Keratinocyte (primary cell): Measurements from ENCODE around the gene MYCBP2.

Source experiments
- EZH2 ChIP-seq: IDR thresholded peaks from one replicate; pipeline ENCODE4 v1.6.1; 2012; ENCODE audit warnings: inconsistent platforms, mild to moderate bottlenecking, low read length, moderate library complexity
- TF ChIP-seq, protein P1 (sequence below), 3 experiments: IDR thresholded peaks in 1 of 3; conservative IDR thresholded peaks in 1 of 3; optimal IDR thresholded peaks in 1 of 3; 2 replicates in 2 of 3; 3 replicates in 1 of 3; pipeline versions ENCODE3 to v1.5.1; 2011; ENCODE audit warnings: low read length in 3 of 3, mild to moderate bottlenecking in 3 of 3, moderate library complexity in 2 of 3, control low read depth in 1 of 3, inconsistent platforms in 1 of 3; ENCODE audit not compliant: insufficient read depth in 2 of 3; ENCODE audit errors: extremely low read depth in 1 of 3

DNA sequence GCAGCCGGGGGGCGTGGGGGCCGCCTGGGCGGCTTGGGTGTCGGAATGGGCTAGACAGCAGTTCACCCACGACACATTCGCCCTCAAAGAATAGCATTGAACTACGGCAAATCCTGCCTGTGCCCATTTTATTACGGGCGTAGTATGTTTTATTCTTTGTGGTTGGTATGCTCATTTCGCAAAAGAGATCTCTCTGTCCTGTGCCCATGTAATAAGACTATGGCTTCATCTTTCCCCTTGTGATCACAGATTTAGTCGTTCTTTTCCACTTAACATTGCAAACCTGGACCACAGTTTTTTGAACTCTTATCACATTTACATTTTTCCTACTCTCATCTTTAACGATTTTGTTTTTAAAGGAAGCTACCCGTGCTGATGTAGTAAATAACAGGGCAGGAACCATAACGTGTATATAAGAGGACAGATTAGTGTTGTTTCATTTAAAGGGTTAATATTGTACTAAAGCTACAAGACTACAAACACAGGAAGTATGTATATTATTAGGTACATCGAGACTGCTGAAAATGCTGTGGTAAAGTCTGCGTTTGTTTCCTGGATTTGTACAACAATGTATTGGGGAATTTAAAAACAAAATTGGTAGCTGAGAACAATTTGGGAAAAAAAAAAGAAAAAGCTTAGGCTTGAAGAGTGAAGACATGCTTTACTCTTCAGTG lies 3.2 kb upstream of the MYCBP2 start:
- TF ChIP-seq EZH2: no peak
- TF ChIP-seq, protein P1, sequence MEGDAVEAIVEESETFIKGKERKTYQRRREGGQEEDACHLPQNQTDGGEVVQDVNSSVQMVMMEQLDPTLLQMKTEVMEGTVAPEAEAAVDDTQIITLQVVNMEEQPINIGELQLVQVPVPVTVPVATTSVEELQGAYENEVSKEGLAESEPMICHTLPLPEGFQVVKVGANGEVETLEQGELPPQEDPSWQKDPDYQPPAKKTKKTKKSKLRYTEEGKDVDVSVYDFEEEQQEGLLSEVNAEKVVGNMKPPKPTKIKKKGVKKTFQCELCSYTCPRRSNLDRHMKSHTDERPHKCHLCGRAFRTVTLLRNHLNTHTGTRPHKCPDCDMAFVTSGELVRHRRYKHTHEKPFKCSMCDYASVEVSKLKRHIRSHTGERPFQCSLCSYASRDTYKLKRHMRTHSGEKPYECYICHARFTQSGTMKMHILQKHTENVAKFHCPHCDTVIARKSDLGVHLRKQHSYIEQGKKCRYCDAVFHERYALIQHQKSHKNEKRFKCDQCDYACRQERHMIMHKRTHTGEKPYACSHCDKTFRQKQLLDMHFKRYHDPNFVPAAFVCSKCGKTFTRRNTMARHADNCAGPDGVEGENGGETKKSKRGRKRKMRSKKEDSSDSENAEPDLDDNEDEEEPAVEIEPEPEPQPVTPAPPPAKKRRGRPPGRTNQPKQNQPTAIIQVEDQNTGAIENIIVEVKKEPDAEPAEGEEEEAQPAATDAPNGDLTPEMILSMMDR (optimal IDR thresholded peaks at IDR 0.05 in 1 of 3, IDR thresholded peaks at IDR 0.05 in 1 of 3, conservative IDR thresholded peaks at IDR 0.05 in 1 of 3; ENCODE audit: extremely low read depth in 1 of 3, insufficient read depth in 2 of 3, low read length in 3 of 3): no peak
